ENCODE data around the gene TRIM28. TPM values are rescaled to one million over a fixed set of nuclear protein-coding genes. Genes with fewer than 3 reads are reported as not detected.

The TRIM28 gene
- total RNA-seq, 1 donor from 2014 or later = 233 TPM

DNA sequence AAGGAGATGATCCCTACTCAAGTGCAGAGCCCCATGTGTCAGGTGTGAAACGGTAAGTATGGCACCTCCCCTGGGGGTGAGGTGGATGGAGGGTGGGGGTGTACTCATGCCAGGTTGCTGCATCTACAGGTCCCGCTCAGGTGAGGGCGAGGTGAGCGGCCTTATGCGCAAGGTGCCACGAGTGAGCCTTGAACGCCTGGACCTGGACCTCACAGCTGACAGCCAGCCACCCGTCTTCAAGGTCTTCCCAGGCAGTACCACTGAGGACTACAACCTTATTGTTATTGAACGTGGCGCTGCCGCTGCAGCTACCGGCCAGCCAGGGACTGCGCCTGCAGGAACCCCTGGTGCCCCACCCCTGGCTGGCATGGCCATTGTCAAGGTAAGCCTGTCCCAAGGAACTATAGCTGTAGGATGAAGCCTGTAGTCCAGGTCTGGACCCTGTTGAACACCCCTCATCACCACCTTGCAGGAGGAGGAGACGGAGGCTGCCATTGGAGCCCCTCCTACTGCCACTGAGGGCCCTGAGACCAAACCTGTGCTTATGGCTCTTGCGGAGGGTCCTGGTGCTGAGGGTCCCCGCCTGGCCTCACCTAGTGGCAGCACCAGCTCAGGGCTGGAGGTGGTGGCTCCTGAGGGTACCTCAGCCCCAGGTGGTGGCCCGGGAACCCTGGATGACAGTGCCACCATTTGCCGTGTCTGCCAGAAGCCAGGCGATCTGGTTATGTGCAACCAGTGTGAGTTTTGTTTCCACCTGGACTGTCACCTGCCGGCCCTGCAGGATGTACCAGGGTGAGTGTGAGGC is 5.2 kb downstream of the TRIM28 start:
- ATAC-seq (no peak), DNase-seq (no peak)
- Histone ChIP-seq H3K27ac (no peak overlapping the region), H3K36me3 (peaks cover 84% of the 10 kb centered on the region), H3K27me3 (ENCODE audit: low read depth) (no peaks in the 10 kb centered on the region), H3K4me1 (peaks cover 30% of the 10 kb centered on the region), H3K4me3 (no peak overlapping the region), H3K9me3 (no peaks in the 10 kb centered on the region)
- TF ChIP-seq, protein P1, sequence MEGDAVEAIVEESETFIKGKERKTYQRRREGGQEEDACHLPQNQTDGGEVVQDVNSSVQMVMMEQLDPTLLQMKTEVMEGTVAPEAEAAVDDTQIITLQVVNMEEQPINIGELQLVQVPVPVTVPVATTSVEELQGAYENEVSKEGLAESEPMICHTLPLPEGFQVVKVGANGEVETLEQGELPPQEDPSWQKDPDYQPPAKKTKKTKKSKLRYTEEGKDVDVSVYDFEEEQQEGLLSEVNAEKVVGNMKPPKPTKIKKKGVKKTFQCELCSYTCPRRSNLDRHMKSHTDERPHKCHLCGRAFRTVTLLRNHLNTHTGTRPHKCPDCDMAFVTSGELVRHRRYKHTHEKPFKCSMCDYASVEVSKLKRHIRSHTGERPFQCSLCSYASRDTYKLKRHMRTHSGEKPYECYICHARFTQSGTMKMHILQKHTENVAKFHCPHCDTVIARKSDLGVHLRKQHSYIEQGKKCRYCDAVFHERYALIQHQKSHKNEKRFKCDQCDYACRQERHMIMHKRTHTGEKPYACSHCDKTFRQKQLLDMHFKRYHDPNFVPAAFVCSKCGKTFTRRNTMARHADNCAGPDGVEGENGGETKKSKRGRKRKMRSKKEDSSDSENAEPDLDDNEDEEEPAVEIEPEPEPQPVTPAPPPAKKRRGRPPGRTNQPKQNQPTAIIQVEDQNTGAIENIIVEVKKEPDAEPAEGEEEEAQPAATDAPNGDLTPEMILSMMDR (IDR thresholded peaks at IDR 0.05) = no peak
- intact Hi-C loops (cut with DNase I) = no loop called here

DNA sequence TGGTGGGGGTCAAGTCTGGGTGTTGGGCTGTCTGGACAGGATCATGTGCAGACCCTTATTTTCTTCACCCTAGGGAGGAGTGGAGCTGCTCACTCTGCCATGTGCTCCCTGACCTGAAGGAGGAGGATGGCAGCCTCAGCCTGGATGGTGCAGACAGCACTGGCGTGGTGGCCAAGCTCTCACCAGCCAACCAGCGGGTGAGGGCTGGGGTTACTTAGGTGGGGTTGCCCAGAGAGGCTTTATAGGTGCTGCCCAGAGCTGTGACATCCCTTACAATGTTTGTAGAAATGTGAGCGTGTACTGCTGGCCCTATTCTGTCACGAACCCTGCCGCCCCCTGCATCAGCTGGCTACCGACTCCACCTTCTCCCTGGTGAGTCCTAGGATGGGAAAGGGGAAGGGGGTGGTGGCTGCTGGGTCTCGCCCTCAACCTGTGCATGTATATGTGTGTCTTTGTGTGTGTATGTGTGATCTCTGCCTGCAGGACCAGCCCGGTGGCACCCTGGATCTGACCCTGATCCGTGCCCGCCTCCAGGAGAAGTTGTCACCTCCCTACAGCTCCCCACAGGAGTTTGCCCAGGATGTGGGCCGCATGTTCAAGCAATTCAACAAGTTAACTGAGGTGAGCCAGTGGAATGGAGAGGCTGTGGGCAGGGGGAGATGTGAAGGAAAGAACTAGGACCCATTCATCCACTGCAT is 5.9 kb downstream of the TRIM28 start:
- H3K4me3 ChIP-seq = no peak overlapping the region
- DNase-seq = no peak
- H3K36me3 ChIP-seq = peaks cover 84% of the 10 kb centered on the region
- TF ChIP-seq, protein P1 (IDR thresholded peaks at IDR 0.05) = no peak
- H3K27ac ChIP-seq = no peak overlapping the region
- intact Hi-C loops (cut with DNase I) = no loop called here
- H3K9me3 ChIP-seq = no peaks in the 10 kb centered on the region
- ATAC-seq = no peak
- H3K27me3 ChIP-seq (ENCODE audit: low read depth) = no peaks in the 10 kb centered on the region
- peaks cover 34% of the 10 kb centered on the region for H3K4me1 ChIP-seq

DNA sequence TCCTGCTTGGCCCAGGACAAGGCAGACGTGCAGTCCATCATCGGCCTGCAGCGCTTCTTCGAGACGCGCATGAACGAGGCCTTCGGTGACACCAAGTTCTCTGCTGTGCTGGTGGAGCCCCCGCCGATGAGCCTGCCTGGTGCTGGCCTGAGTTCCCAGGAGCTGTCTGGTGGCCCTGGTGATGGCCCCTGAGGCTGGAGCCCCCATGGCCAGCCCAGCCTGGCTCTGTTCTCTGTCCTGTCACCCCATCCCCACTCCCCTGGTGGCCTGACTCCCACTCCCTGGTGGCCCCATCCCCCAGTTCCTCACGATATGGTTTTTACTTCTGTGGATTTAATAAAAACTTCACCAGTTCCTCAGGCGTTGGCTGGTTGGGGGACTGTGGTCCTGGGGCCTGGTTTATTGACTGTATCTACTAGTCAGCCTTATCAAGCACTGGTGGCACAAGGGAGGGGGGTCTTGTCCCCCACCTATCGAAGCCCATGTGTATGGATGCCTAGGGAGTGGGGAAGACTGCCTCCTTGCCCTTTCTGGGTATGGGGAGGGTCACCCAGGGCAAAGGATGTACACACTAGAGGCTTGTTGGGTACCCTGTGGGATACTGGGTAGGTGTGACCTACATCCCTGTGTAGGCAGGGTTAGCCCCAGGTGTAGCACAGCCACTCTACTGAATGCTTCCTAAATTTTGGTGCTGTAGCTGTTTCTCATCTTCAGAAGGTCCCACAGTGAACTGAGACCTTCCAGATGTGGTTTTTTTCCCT is 6.7 kb downstream of the TRIM28 start:
- Histone ChIP-seq H3K36me3 (peaks cover 86% of the 10 kb centered on the region), H3K4me3 (no peak overlapping the region), H3K27ac (no peak overlapping the region), H3K27me3 (ENCODE audit: low read depth) (no peaks in the 10 kb centered on the region), H3K4me1 (peaks cover 34% of the 10 kb centered on the region), H3K9me3 (no peaks in the 10 kb centered on the region)
- DNase-seq (no peak), ATAC-seq (no peak)
- intact Hi-C loops (cut with DNase I) = no loop called here
- TF ChIP-seq, protein P1 (IDR thresholded peaks at IDR 0.05) = no peak

DNA sequence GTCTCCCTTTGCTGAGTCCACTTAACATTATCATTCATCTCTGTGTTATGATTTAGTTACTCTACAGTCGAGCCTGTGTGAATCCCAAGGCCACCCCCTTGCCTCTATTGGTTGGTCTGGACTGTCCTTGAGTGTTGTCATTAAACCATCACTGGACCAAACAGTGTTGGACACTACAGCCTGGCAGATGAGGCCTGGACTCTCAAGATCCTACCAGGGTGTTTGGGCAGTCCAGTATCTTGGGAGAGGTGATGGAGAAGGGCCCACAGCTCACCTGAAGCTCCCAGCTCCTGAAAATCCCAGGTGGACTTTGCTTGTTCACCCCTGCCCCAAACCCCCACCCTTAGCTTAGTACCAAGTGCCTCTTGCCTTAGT is 7.2 kb downstream of the TRIM28 start:
- H3K9me3 ChIP-seq = no peaks in the 10 kb centered on the region
- no peaks in the 10 kb centered on the region for H3K27me3 ChIP-seq (ENCODE audit: low read depth)
- no peak overlapping the region for H3K4me3 ChIP-seq
- peaks cover 86% of the 10 kb centered on the region for H3K36me3 ChIP-seq
- DNase-seq (no peak), ATAC-seq (no peak)
- no peak overlapping the region for H3K27ac ChIP-seq
- peaks cover 34% of the 10 kb centered on the region for H3K4me1 ChIP-seq
- TF ChIP-seq, protein P1 (IDR thresholded peaks at IDR 0.05) = no peak
- intact Hi-C loops (cut with DNase I) = no loop called here

DNA sequence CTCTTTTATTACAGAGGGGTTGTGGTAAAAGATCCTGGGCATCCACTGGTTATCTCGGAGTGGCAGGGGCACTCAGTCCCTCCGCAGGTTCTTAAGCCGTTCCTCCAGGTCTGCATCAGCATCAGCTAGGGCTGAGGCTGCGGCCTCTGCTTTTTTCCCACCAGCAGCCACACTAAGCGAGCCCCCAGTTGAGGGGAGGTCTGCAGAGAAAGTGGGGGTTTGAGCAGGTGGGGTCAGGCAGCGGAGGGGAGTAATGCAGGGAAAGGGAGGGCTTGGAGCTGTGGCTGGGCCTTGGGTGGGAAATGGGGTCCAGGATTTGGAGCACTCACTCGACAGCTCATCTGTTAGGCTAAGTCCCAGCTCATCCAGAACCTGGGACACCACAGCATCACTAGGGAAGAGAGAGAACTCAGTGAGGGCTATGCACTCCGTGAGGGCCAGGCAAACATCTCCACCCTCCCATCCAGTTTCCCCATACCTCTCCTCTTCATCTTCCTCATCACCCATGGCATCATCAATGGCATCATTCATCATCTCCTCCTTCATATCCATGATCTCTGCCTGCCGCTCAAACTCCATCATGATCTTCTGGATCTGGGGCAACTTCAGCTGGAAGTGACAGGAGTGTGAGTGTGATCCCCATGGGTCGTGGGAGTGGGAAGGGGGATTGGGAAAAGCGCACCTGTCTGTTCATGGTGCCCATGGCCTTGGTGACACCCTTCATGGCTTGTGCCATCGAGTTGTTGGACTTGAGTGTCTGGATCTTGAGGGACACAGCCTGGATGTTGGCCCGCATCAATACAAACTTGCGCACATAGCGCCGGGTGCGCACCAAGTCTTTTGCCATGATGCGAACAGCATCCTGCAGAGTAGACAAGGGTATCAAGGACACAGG is 8.0 kb downstream of the TRIM28 start:
- Histone ChIP-seq H3K9me3 (no peaks in the 10 kb centered on the region), H3K4me1 (peaks cover 34% of the 10 kb centered on the region), H3K4me3 (no peak overlapping the region), H3K27ac (no peak overlapping the region), H3K36me3 (peaks cover 86% of the 10 kb centered on the region), H3K27me3 (ENCODE audit: low read depth) (no peaks in the 10 kb centered on the region)
- intact Hi-C loops (cut with DNase I) = no loop called here
- DNase-seq (no peak), ATAC-seq (no peak)
- TF ChIP-seq, protein P1 (IDR thresholded peaks at IDR 0.05) = no peak
